GM12865 (cell line): ENCODE results near the gene SEMA6A.

Experiments used
- DNase-seq: peaks from one replicate; pipeline ENCODE4 v3.0.0; 2010; ENCODE audit warnings: low read depth
- H3K4me3 ChIP-seq: 2 replicates; pipeline ENCODE4 v1.5.1; 2011; ENCODE audit warnings: mild to moderate bottlenecking, low read depth, low read length, control low read depth
- TF ChIP-seq, protein P1 (sequence below): IDR thresholded peaks from 2 replicates; pipeline ENCODE4 v1.5.1; 2011; ENCODE audit warnings: low read length, control low read depth, low read depth, inconsistent platforms; ENCODE audit not compliant: insufficient read depth; ENCODE audit errors: missing control alignments

SEMA6A gene

GRCh38 chr5:116612431-116612830, 37.8 kb upstream of the SEMA6A start:
- DNase-seq: no peak
- TF ChIP-seq, protein P1, sequence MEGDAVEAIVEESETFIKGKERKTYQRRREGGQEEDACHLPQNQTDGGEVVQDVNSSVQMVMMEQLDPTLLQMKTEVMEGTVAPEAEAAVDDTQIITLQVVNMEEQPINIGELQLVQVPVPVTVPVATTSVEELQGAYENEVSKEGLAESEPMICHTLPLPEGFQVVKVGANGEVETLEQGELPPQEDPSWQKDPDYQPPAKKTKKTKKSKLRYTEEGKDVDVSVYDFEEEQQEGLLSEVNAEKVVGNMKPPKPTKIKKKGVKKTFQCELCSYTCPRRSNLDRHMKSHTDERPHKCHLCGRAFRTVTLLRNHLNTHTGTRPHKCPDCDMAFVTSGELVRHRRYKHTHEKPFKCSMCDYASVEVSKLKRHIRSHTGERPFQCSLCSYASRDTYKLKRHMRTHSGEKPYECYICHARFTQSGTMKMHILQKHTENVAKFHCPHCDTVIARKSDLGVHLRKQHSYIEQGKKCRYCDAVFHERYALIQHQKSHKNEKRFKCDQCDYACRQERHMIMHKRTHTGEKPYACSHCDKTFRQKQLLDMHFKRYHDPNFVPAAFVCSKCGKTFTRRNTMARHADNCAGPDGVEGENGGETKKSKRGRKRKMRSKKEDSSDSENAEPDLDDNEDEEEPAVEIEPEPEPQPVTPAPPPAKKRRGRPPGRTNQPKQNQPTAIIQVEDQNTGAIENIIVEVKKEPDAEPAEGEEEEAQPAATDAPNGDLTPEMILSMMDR: no peak
- no peak overlapping the region for H3K4me3 ChIP-seq

- no peak for DNase-seq
- TF ChIP-seq, protein P1: no peak
Observed at GRCh38 chr5:116605310-116606070, 30.9 kb upstream of the SEMA6A start.

DNA sequence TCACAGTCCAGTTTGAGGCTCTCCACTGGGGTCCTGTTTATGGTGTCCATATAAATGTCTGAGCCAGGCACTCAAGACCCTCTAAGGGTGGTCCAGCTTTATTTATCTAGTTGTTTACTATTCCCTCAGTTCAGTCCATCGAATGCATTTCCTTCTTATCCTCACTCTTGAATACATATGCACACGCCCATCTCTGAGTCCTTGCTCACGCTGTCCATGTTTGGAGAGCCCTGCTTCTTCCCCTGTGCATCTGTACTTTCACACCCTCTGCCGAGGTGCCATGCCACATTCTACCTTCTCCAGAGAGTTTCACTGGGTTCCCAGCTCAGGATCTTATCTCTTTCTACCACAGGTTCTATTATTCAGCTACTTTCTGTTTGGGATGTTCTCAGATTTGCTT, 30.2 kb upstream of the SEMA6A start:
- DNase-seq: no peak
- TF ChIP-seq, protein P1: no peak
- H3K4me3 ChIP-seq: no peak overlapping the region

More at GRCh38 chr5:116605310-116606070, 30.9 kb upstream of the SEMA6A start:
- H3K4me3 ChIP-seq: no peak overlapping the region

DNA sequence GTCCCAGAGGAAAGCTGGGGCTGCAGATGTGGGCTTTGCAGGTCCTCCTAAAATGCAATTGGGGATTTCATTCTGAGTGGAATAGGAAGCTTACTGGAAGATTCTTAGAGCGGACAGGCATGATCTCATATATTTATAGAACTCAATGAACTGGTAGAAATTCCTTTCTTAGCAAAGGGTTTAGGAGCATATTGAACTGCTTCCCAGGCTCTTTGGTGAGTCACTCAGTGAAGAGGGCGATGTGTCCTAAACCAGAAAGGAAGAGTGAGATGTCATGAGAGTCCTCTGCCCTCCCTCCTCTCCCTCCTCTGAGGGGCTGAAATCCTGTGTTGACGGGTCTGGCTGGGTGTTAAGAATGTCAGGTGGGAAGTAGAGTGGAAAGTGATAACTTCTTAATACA, 26.3 kb upstream of the SEMA6A start:
- no peak for DNase-seq
- TF ChIP-seq, protein P1: no peak
- no peak overlapping the region for H3K4me3 ChIP-seq

GRCh38 chr5:116598911-116599310, 24.3 kb upstream of the SEMA6A start:
- TF ChIP-seq, protein P1: no peak
- DNase-seq: no peak
- H3K4me3 ChIP-seq: no peak overlapping the region

DNA sequence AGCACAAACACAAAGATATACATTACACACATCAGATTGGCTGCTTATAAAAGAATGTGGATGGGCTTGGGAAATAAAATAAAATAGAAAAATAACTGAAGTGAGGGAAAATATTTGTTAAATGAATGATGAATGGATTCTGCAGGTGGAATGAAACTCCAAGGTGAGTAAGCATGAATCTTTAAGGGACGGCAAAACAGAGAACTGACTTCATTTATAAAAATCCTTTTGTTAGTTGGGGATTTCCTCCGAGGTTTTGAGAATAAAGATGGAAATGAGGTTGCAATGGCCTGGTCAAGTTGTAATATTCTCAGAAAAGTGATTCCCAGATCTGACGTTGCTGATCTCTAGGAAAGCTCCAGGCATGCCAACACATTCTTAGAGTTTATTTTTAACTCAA, 20.9 kb upstream of the SEMA6A start:
- no peak for DNase-seq
- TF ChIP-seq, protein P1: no peak
- H3K4me3 ChIP-seq: no peak overlapping the region

- no peak overlapping the region for H3K4me3 ChIP-seq
Observed at GRCh38 chr5:116593340-116593739, 18.7 kb upstream of the SEMA6A start.

More at GRCh38 chr5:116593340-116593739, 18.7 kb upstream of the SEMA6A start:
- DNase-seq: no peak
- TF ChIP-seq, protein P1: no peak
